ENCODE data around the gene PRUNE2. TPM values are rescaled to one million over a fixed set of nuclear protein-coding genes. Genes with fewer than 3 reads are reported as not detected.

Gene PRUNE2
- total RNA-seq, 1 donor from 2014 or later = 6.7 TPM

- TF ChIP-seq CTCF (IDR thresholded peaks at IDR 0.05; ENCODE audit: unreplicated experiment) = no peak
- H3K27ac Mint-ChIP-seq (ENCODE audit: unreplicated experiment) = no peak overlapping the region
- no peaks in the 10 kb centered on the region for H3K9me3 Mint-ChIP-seq (ENCODE audit: unreplicated experiment)
- DNase-seq (ENCODE audit: low spot score) = no peak
- no peaks in the 10 kb centered on the region for H3K36me3 Mint-ChIP-seq (ENCODE audit: low read depth, unreplicated experiment)
- H3K4me3 Mint-ChIP-seq (ENCODE audit: unreplicated experiment) = no peak overlapping the region
- H3K27me3 Mint-ChIP-seq (ENCODE audit: unreplicated experiment) = no peaks in the 10 kb centered on the region
- peaks cover 12% of the 10 kb centered on the region for H3K4me1 Mint-ChIP-seq (ENCODE audit: unreplicated experiment)
Measured at GRCh38 chr9:76912636-76913275, 6.8 kb upstream of the PRUNE2 start.

- peaks cover under 1% of the 10 kb centered on the region for H3K27me3 Mint-ChIP-seq (ENCODE audit: unreplicated experiment)
- no peak for TF ChIP-seq CTCF (IDR thresholded peaks at IDR 0.05; ENCODE audit: unreplicated experiment)
- H3K36me3 Mint-ChIP-seq (ENCODE audit: low read depth, unreplicated experiment) = no peaks in the 10 kb centered on the region
- no peaks in the 10 kb centered on the region for H3K9me3 Mint-ChIP-seq (ENCODE audit: unreplicated experiment)
- no peak for DNase-seq (ENCODE audit: low spot score)
- no peak overlapping the region for H3K4me3 Mint-ChIP-seq (ENCODE audit: unreplicated experiment)
- H3K27ac Mint-ChIP-seq (ENCODE audit: unreplicated experiment) = no peak overlapping the region
- peaks cover 12% of the 10 kb centered on the region for H3K4me1 Mint-ChIP-seq (ENCODE audit: unreplicated experiment)
Measured at GRCh38 chr9:76911971-76912370, 6.1 kb upstream of the PRUNE2 start.

GRCh38 chr9:76910861-76911260 is 4.9 kb upstream of the PRUNE2 start:
- no peaks in the 10 kb centered on the region for H3K36me3 Mint-ChIP-seq (ENCODE audit: low read depth, unreplicated experiment)
- no peaks in the 10 kb centered on the region for H3K9me3 Mint-ChIP-seq (ENCODE audit: unreplicated experiment)
- no peak overlapping the region for H3K4me3 Mint-ChIP-seq (ENCODE audit: unreplicated experiment)
- TF ChIP-seq CTCF (IDR thresholded peaks at IDR 0.05; ENCODE audit: unreplicated experiment) = no peak
- no peak overlapping the region for H3K27ac Mint-ChIP-seq (ENCODE audit: unreplicated experiment)
- DNase-seq (ENCODE audit: low spot score) = no peak
- H3K4me1 Mint-ChIP-seq (ENCODE audit: unreplicated experiment) = peaks cover 16% of the 10 kb centered on the region
- peaks cover 6% of the 10 kb centered on the region for H3K27me3 Mint-ChIP-seq (ENCODE audit: unreplicated experiment)

- TF ChIP-seq CTCF (IDR thresholded peaks at IDR 0.05; ENCODE audit: unreplicated experiment) = no peak
- H3K27ac Mint-ChIP-seq (ENCODE audit: unreplicated experiment) = no peak overlapping the region
- H3K9me3 Mint-ChIP-seq (ENCODE audit: unreplicated experiment) = no peaks in the 10 kb centered on the region
- peaks cover 12% of the 10 kb centered on the region for H3K27me3 Mint-ChIP-seq (ENCODE audit: unreplicated experiment)
- DNase-seq (ENCODE audit: low spot score) = no peak
- H3K4me3 Mint-ChIP-seq (ENCODE audit: unreplicated experiment) = peak overlapping the region; percentile 85
- no peaks in the 10 kb centered on the region for H3K36me3 Mint-ChIP-seq (ENCODE audit: low read depth, unreplicated experiment)
- H3K4me1 Mint-ChIP-seq (ENCODE audit: unreplicated experiment) = peaks cover 12% of the 10 kb centered on the region
Measured at GRCh38 chr9:76906647-76906975, 697 bp upstream of the PRUNE2 start.

GRCh38 chr9:76904661-76905457 is 1.1 kb downstream of the PRUNE2 start:
- H3K27me3 Mint-ChIP-seq (ENCODE audit: unreplicated experiment) = peaks cover 12% of the 10 kb centered on the region
- H3K27ac Mint-ChIP-seq (ENCODE audit: unreplicated experiment) = no peak overlapping the region

More at GRCh38 chr9:76904661-76905457, 1.1 kb downstream of the PRUNE2 start:
- DNase-seq (ENCODE audit: low spot score) = no peak
- no peak for TF ChIP-seq CTCF (IDR thresholded peaks at IDR 0.05; ENCODE audit: unreplicated experiment)
- H3K36me3 Mint-ChIP-seq (ENCODE audit: low read depth, unreplicated experiment) = no peaks in the 10 kb centered on the region
- no peaks in the 10 kb centered on the region for H3K9me3 Mint-ChIP-seq (ENCODE audit: unreplicated experiment)
- H3K4me3 Mint-ChIP-seq (ENCODE audit: unreplicated experiment) = peak overlapping the region; percentile 86
- H3K4me1 Mint-ChIP-seq (ENCODE audit: unreplicated experiment) = peaks cover 15% of the 10 kb centered on the region
